ENCODE data around the gene CDYL2.

The CDYL2 gene

GRCh38 chr16:80563066-80563465 lies 241.3 kb downstream of the CDYL2 start:
- peaks cover 3% of the 10 kb centered on the region for H3K27me3 Mint-ChIP-seq
- no peak overlapping the region for H3K27ac Mint-ChIP-seq
- H3K4me1 Mint-ChIP-seq = peaks cover 23% of the 10 kb centered on the region
- H3K4me3 Mint-ChIP-seq = no peak overlapping the region
- DNase-seq (no peak), ATAC-seq (no peak)
- H3K36me3 Mint-ChIP-seq (ENCODE audit: low read depth) = peaks cover 3% of the 10 kb centered on the region
- peaks cover 11% of the 10 kb centered on the region for H3K9me3 Mint-ChIP-seq

- no peak for DNase-seq
- peaks cover 6% of the 10 kb centered on the region for H3K4me1 Mint-ChIP-seq
- no peak overlapping the region for H3K27ac Mint-ChIP-seq
- no peak for ATAC-seq
- H3K27me3 Mint-ChIP-seq = peaks cover 3% of the 10 kb centered on the region
- H3K9me3 Mint-ChIP-seq = no peaks in the 10 kb centered on the region
- no peaks in the 10 kb centered on the region for H3K36me3 Mint-ChIP-seq (ENCODE audit: low read depth)
- H3K4me3 Mint-ChIP-seq = no peak overlapping the region
These were observed 245.0 kb downstream of the CDYL2 start for GRCh38 chr16:80559369-80559768.

GRCh38 chr16:80557037-80557436 lies 247.4 kb downstream of the CDYL2 start:
- H3K4me3 Mint-ChIP-seq = no peak overlapping the region
- H3K27me3 Mint-ChIP-seq = peaks cover 4% of the 10 kb centered on the region

GRCh38 chr16:80556481-80556880 lies 247.9 kb downstream of the CDYL2 start:
- H3K27me3 Mint-ChIP-seq = peaks cover 4% of the 10 kb centered on the region
- no peak for ATAC-seq
- no peak for DNase-seq
- no peaks in the 10 kb centered on the region for H3K9me3 Mint-ChIP-seq
- H3K4me1 Mint-ChIP-seq = peaks cover 9% of the 10 kb centered on the region
- H3K4me3 Mint-ChIP-seq = no peak overlapping the region
- H3K36me3 Mint-ChIP-seq (ENCODE audit: low read depth) = no peaks in the 10 kb centered on the region
- H3K27ac Mint-ChIP-seq = no peak overlapping the region

More at GRCh38 chr16:80557037-80557436, 247.4 kb downstream of the CDYL2 start:
- no peak for ATAC-seq
- Mint-ChIP-seq H3K36me3 (ENCODE audit: low read depth) (no peaks in the 10 kb centered on the region), H3K9me3 (no peaks in the 10 kb centered on the region), H3K4me1 (peaks cover 9% of the 10 kb centered on the region), H3K27ac (no peak overlapping the region)
- DNase-seq = no peak

- Mint-ChIP-seq H3K4me3 (no peak overlapping the region), H3K27ac (no peak overlapping the region), H3K9me3 (no peaks in the 10 kb centered on the region), H3K36me3 (ENCODE audit: low read depth) (no peaks in the 10 kb centered on the region), H3K4me1 (peaks cover 9% of the 10 kb centered on the region), H3K27me3 (peaks cover 1% of the 10 kb centered on the region)
- ATAC-seq (no peak), DNase-seq (no peak)
These were observed 250.4 kb downstream of the CDYL2 start for GRCh38 chr16:80554033-80554432.

GRCh38 chr16:80552277-80552676 lies 252.1 kb downstream of the CDYL2 start:
- H3K36me3 Mint-ChIP-seq (ENCODE audit: low read depth) = no peaks in the 10 kb centered on the region
- H3K9me3 Mint-ChIP-seq = no peaks in the 10 kb centered on the region
- no peak overlapping the region for H3K27ac Mint-ChIP-seq
- no peak for ATAC-seq
- H3K4me1 Mint-ChIP-seq = peaks cover 11% of the 10 kb centered on the region
- no peak overlapping the region for H3K4me3 Mint-ChIP-seq
- peaks cover 1% of the 10 kb centered on the region for H3K27me3 Mint-ChIP-seq
- DNase-seq = no peak

Measured in activated naive CD8-positive, alpha-beta T cell treated with anti-CD3 and anti-CD28 coated beads, Interleukin-2, amount 50 U/mL, for 24 hours (primary cell).